Endothelial cell of umbilical vein (primary cell): ENCODE measurements around the gene SVIL. TPM values are rescaled to one million over a fixed set of nuclear protein-coding genes. Genes with fewer than 3 reads are reported as not detected.

Experiments used
- BruUV-seq: library from RNA; stranded (reverse); fragments of 400-500 nt; replicated peaks from 2 replicates; lab custom pipeline; 2021; lab: Mats Ljungman, UMichigan
- CTCF ChIA-PET: fragments of 300-600, 350-600 bp; sonication (Branson Sonifier 250); formaldehyde crosslinking; loops from one replicate; lab custom pipeline; 2021; ENCODE audit warnings: antibody characterized with exemption, inconsistent platforms; lab: Charles Lee
- POLR2A ChIA-PET: fragments of 300-600, 350-600 bp; sonication (Branson Sonifier 250); formaldehyde crosslinking; loops from one replicate; lab custom pipeline; 2021; ENCODE audit warnings: antibody characterized with exemption, inconsistent platforms; lab: Charles Lee
- DNase-seq: peaks from one replicate; pipeline ENCODE4 v3.0.0-alpha.2; 2011; ENCODE audit warnings: low read depth, low spot score
- FAIRE-seq: peaks from 2 replicates; lab custom pipeline; 2011; peaks lifted over from hg19 to GRCh38; lab: Jason Lieb, UNC
- H2AFZ ChIP-seq: 2 replicates; pipeline ENCODE4 v1.6.0; 2012; ENCODE audit warnings: low read depth, low read length, control low read depth, inconsistent platforms
- H3K27ac ChIP-seq: 2 replicates; pipeline ENCODE4 v1.5.1; 2011; ENCODE audit warnings: low read depth, mild to moderate bottlenecking, control low read depth, low read length, moderate library complexity; ENCODE audit not compliant: insufficient read depth
- H3K27me3 ChIP-seq, 2 experiments: 2 replicates each; pipeline versions ENCODE4 v1.6.0 to v1.6.1; 2011; ENCODE audit warnings: low read length in 2 of 2, mixed read lengths in 1 of 2; ENCODE audit not compliant: control insufficient read depth in 2 of 2, insufficient read depth in 2 of 2
- H3K36me3 ChIP-seq, 2 experiments: 2 replicates in 1 of 2; 3 replicates in 1 of 2; pipeline ENCODE4 v1.5.1; 2011; ENCODE audit warnings: low read length in 2 of 2, mild to moderate bottlenecking in 1 of 2, moderate library complexity in 1 of 2; ENCODE audit not compliant: control insufficient read depth in 2 of 2, insufficient read depth in 2 of 2; ENCODE audit errors: extremely low read depth in 1 of 2
- H3K4me1 ChIP-seq: 3 replicates; pipeline ENCODE4 v1.5.1; 2011; ENCODE audit warnings: mild to moderate bottlenecking, low read length; ENCODE audit not compliant: control insufficient read depth, insufficient read depth; ENCODE audit errors: extremely low read depth
- H3K4me2 ChIP-seq: 2 replicates; pipeline ENCODE4 v1.6.1; 2011; ENCODE audit warnings: low read length, control low read depth, mixed read lengths; ENCODE audit not compliant: insufficient read depth
- H3K4me3 ChIP-seq, 3 experiments: fragments of 200-600 bp in 1 of 3; sonication (generic), shearing (Covaris generic) in 1 of 3; replicated peaks in 1 of 3; 2 replicates each; pipeline ENCODE4 v1.5.1; 2011 to 2016; ENCODE audit warnings: control low read depth in 3 of 3, low read length in 3 of 3, mild to moderate bottlenecking in 2 of 3, inconsistent platforms in 1 of 3, low read depth in 1 of 3, moderate library complexity in 1 of 3; ENCODE audit not compliant: insufficient read depth in 1 of 3
- H3K79me2 ChIP-seq: 2 replicates; pipeline ENCODE4 v1.6.0; 2012; ENCODE audit warnings: low read length, inconsistent platforms; ENCODE audit not compliant: control insufficient read depth, insufficient read depth
- H3K9ac ChIP-seq: replicated peaks from 2 replicates; pipeline ENCODE3; 2011; ENCODE audit warnings: low read length, control low read depth; ENCODE audit not compliant: insufficient read depth; ENCODE audit errors: extremely low read depth
- H3K9me1 ChIP-seq: replicated peaks from 3 replicates; pipeline ENCODE4 v1.6.0; 2011; ENCODE audit warnings: mild to moderate bottlenecking, low read length; ENCODE audit not compliant: control insufficient read depth, insufficient read depth; ENCODE audit errors: extremely low read depth
- H3K9me3 ChIP-seq: replicated peaks from 2 replicates; pipeline ENCODE4 v1.5.1; 2012; ENCODE audit warnings: low read length, inconsistent platforms; ENCODE audit not compliant: control insufficient read depth, insufficient read depth
- H4K20me1 ChIP-seq: replicated peaks from 2 replicates; pipeline ENCODE3; 2011; ENCODE audit warnings: mild to moderate bottlenecking, low read length; ENCODE audit not compliant: control insufficient read depth, insufficient read depth; ENCODE audit errors: extremely low read depth
- EZH2 ChIP-seq: IDR thresholded peaks from 2 replicates; pipeline ENCODE4 v1.6.1; 2012; ENCODE audit warnings: borderline replicate concordance, low read depth, mild to moderate bottlenecking, moderate library complexity, low read length, inconsistent platforms; ENCODE audit not compliant: severe bottlenecking
- FOS ChIP-seq: IDR thresholded peaks from 2 replicates; pipeline ENCODE4 v1.6.1; 2011; ENCODE audit warnings: mild to moderate bottlenecking, low read length, moderate library complexity, borderline replicate concordance; ENCODE audit not compliant: insufficient read depth
- JUN ChIP-seq: IDR thresholded peaks from 2 replicates; pipeline ENCODE4 v1.6.1; 2011; ENCODE audit warnings: borderline replicate concordance, low read depth; ENCODE audit not compliant: insufficient read length, insufficient read depth
- MYC ChIP-seq: IDR thresholded peaks from one replicate; pipeline ENCODE4 v1.6.1; 2011; ENCODE audit warnings: mild to moderate bottlenecking, low read depth, low read length
- POLR2A ChIP-seq: IDR thresholded peaks from 2 replicates; pipeline ENCODE4 v1.6.1; 2012; ENCODE audit warnings: low read depth, mild to moderate bottlenecking, control low read depth, low read length
- POLR2AphosphoS5 ChIP-seq: IDR thresholded peaks from 2 replicates; pipeline ENCODE4 v1.6.1; 2012; ENCODE audit warnings: low read depth, mild to moderate bottlenecking, control low read depth, low read length, moderate library complexity; ENCODE audit not compliant: insufficient read depth
- dilution Hi-C: fragments of 300-500 bp; cut with MboI; formaldehyde crosslinking; loops from one replicate; pipeline ENCODE4 v1.15.0; 2019; ENCODE audit warnings: low sequenced_read_pairs; ENCODE audit not compliant: extremely low pct_ligation_motif_present
- intact Hi-C: fragments of 100-400 bp; cut with micrococcal nuclease; formaldehyde crosslinking; loops from one replicate; pipeline ENCODE4 v1.10.0; 2022
- polyA plus RNA-seq, 4 experiments: library from polyadenylated mRNA; depleted of rRNA in 3 of 4; stranded (reverse) in 3 of 4; unstranded in 1 of 4; fragments of >200 nt; gene quantifications; 2 replicates each; pipeline versions ENCODE4 v1.2.1 to v1.2.3, GENCODE V29; 2011 to 2012; ENCODE audit warnings: missing spikeins in 1 of 4
- total RNA-seq: library from RNA; stranded (reverse); gene quantifications from 2 replicates; pipeline ENCODE4 v1.2.3, GENCODE V29; 2021
- TF ChIP-seq, protein P1 (sequence below), 2 donors: IDR thresholded peaks; 1 replicate in 1 of 2; 2 replicates in 1 of 2; pipeline ENCODE4 v1.5.1; 2011; ENCODE audit warnings: low read length in 2 of 2, mild to moderate bottlenecking in 2 of 2, moderate library complexity in 2 of 2, control low read depth in 1 of 2, inconsistent platforms in 1 of 2, low read depth in 1 of 2; ENCODE audit not compliant: insufficient read depth in 1 of 2; ENCODE audit errors: extremely low read depth in 1 of 2
- TF ChIP-seq, protein P2 (sequence below): IDR thresholded peaks from 2 replicates; pipeline ENCODE4 v1.6.1; 2011; ENCODE audit not compliant: insufficient read depth, insufficient read length

The SVIL gene
- total and polyA plus RNA-seq, 2 donors (not counting 3 experiments of a cell fraction or from before 2014, with no cell fraction given) = 22.6 to 70.7 TPM

- DNase-seq (no peak), FAIRE-seq (no peak)
- H3K27ac ChIP-seq = no peak overlapping the region
- H3K9ac ChIP-seq = no peak overlapping the region
- dilution Hi-C loops (no loop called here), intact Hi-C loops (no loop called here)
- H3K36me3 ChIP-seq = no peaks in the 10 kb centered on the region
- H2AFZ ChIP-seq = no peak overlapping the region
- H3K9me3 ChIP-seq = no peaks in the 10 kb centered on the region
- no peaks in the 10 kb centered on the region for H3K9me1 ChIP-seq
- TF ChIP-seq JUN (no peak), MYC (no peak), EZH2 (no peak)
- TF ChIP-seq, protein P1, sequence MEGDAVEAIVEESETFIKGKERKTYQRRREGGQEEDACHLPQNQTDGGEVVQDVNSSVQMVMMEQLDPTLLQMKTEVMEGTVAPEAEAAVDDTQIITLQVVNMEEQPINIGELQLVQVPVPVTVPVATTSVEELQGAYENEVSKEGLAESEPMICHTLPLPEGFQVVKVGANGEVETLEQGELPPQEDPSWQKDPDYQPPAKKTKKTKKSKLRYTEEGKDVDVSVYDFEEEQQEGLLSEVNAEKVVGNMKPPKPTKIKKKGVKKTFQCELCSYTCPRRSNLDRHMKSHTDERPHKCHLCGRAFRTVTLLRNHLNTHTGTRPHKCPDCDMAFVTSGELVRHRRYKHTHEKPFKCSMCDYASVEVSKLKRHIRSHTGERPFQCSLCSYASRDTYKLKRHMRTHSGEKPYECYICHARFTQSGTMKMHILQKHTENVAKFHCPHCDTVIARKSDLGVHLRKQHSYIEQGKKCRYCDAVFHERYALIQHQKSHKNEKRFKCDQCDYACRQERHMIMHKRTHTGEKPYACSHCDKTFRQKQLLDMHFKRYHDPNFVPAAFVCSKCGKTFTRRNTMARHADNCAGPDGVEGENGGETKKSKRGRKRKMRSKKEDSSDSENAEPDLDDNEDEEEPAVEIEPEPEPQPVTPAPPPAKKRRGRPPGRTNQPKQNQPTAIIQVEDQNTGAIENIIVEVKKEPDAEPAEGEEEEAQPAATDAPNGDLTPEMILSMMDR (IDR thresholded peaks at IDR 0.05; ENCODE audit: extremely low read depth in 1 of 2, insufficient read depth in 1 of 2, low read depth in 1 of 2, low read length in 2 of 2) = no peak
- TF ChIP-seq, protein P2, sequence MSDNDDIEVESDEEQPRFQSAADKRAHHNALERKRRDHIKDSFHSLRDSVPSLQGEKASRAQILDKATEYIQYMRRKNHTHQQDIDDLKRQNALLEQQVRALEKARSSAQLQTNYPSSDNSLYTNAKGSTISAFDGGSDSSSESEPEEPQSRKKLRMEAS = no peak
- CTCF ChIA-PET = no interaction called here
- POLR2A ChIA-PET = no interaction called here
- no peak overlapping the region for H3K4me3 ChIP-seq
- H3K4me2 ChIP-seq = no peak overlapping the region
- peaks cover 3% of the 10 kb centered on the region for H4K20me1 ChIP-seq
- peaks cover 3% of the 10 kb centered on the region for H3K79me2 ChIP-seq
- peaks cover 9% of the 10 kb centered on the region for H3K4me1 ChIP-seq
- no peaks in the 10 kb centered on the region for H3K27me3 ChIP-seq
- BruUV-seq = no TSS peak
Measured at GRCh38 chr10:29540016-29540415, 94.8 kb downstream of the SVIL start.

GRCh38 chr10:29539412-29539811 lies 95.4 kb downstream of the SVIL start:
- TF ChIP-seq, protein P1 (IDR thresholded peaks at IDR 0.05; ENCODE audit: extremely low read depth in 1 of 2, insufficient read depth in 1 of 2, low read depth in 1 of 2, low read length in 2 of 2) = no peak
- TF ChIP-seq POLR2AphosphoS5 = no peak
- TF ChIP-seq JUN = no peak
- TF ChIP-seq POLR2A = no peak
- no peak for TF ChIP-seq FOS
- TF ChIP-seq EZH2 = no peak
- Histone ChIP-seq H3K9me3 (no peaks in the 10 kb centered on the region), H3K79me2 (peaks cover 3% of the 10 kb centered on the region), H3K27me3 (no peaks in the 10 kb centered on the region), H3K36me3 (no peaks in the 10 kb centered on the region), H3K9me1 (no peaks in the 10 kb centered on the region), H3K4me3 (no peak overlapping the region), H3K4me1 (peaks cover 9% of the 10 kb centered on the region), H2AFZ (no peak overlapping the region), H3K9ac (no peak overlapping the region), H3K27ac (no peak overlapping the region), H4K20me1 (peaks cover 3% of the 10 kb centered on the region), H3K4me2 (no peak overlapping the region)
- FAIRE-seq (no peak), DNase-seq (no peak)
- CTCF ChIA-PET = no interaction called here
- dilution Hi-C loops (no loop called here), intact Hi-C loops (loop anchor here (5.0 kb wide), 1 partner anchor 318 kb away; no protein-coding TSS in a partner anchor)
- POLR2A ChIA-PET = no interaction called here
- BruUV-seq = no TSS peak
